ENCODE results near the gene EPG5. TPM values are rescaled to one million over a fixed set of nuclear protein-coding genes. Genes with fewer than 3 reads are reported as not detected.

The EPG5 gene
- 79.1 and 88.3 TPM in 2 replicates for total RNA-seq

GRCh38 chr18:45967007-45967706 lies at the start of gene EPG5:
EPG5 (minus strand) TSS chr18:45967329; CDS start chr18:45967239, 90 bp downstream.

GRCh38 chr18:45825258-45826044 lies 141.7 kb downstream of the EPG5 start, which contains the start of gene SIGLEC15:
SIGLEC15 (plus strand) TSS chr18:45825675; CDS start chr18:45825729, 54 bp downstream.

Other genes with a start within 250 kb of the EPG5 start
- gene SLC14A1, start 243.1 kb downstream of the EPG5 start, total RNA-seq, result 62.7 and 81.0 TPM in 2 replicates
- gene SIGLEC15, start 141.7 kb downstream of the EPG5 start, total RNA-seq, result 3.1 and 5.7 TPM in 2 replicates
- 7.3 and 11.5 TPM in 2 replicates for gene PSTPIP2, start 104.9 kb upstream of the EPG5 start, total RNA-seq
- gene ATP5F1A, start 131.0 kb upstream of the EPG5 start, total RNA-seq, result 696 and 1,284 TPM in 2 replicates
- 59.2 and 110 TPM in 2 replicates for gene HAUS1, start 137.1 kb upstream of the EPG5 start, total RNA-seq

Measured in smooth muscle cell of trachea (primary cell).